Fibroblast of lung (primary cell): ENCODE measurements around the gene RAPGEF6. TPM values are rescaled to one million over a fixed set of nuclear protein-coding genes. Genes with fewer than 3 reads are reported as not detected.

Experiments used
- DNase-seq, 2 donors: peaks; one replicate each; pipeline versions ENCODE4 v3.0.0 to v3.0.0-alpha.2; 2010; ENCODE audit warnings: low read depth in 2 of 2
- H2AFZ ChIP-seq: 2 replicates; pipeline ENCODE4 v1.5.1; 2012; ENCODE audit warnings: low read length, control low read depth, inconsistent platforms
- H3K27ac ChIP-seq: 2 replicates; pipeline ENCODE4 v1.5.1; 2011; ENCODE audit warnings: low read length, control low read depth; ENCODE audit not compliant: insufficient read depth
- H3K27me3 ChIP-seq: 2 replicates; pipeline ENCODE4 v1.5.1; 2011; ENCODE audit warnings: mild to moderate bottlenecking, low read length; ENCODE audit not compliant: control insufficient read depth, insufficient read depth
- H3K36me3 ChIP-seq: 2 replicates; pipeline ENCODE4 v1.5.1; 2011; ENCODE audit warnings: low read length; ENCODE audit not compliant: control insufficient read depth, insufficient read depth
- H3K4me1 ChIP-seq: 2 replicates; pipeline ENCODE4 v1.5.1; 2011; ENCODE audit warnings: low read length; ENCODE audit not compliant: control insufficient read depth, insufficient read depth; ENCODE audit errors: extremely low read depth
- H3K4me2 ChIP-seq: 2 replicates; pipeline ENCODE4 v1.5.1; 2011; ENCODE audit warnings: low read length, control low read depth; ENCODE audit not compliant: insufficient read depth; ENCODE audit errors: extremely low read depth
- H3K4me3 ChIP-seq, 4 experiments: fragments of 200-600 bp in 1 of 4; sonication (generic) in 1 of 4; replicated peaks in 1 of 4; 2 replicates each; pipeline ENCODE4 v1.5.1; 2011 to 2016; ENCODE audit warnings: low read length in 4 of 4, low read depth in 3 of 4, mild to moderate bottlenecking in 3 of 4, control low read depth in 2 of 4, inconsistent platforms in 1 of 4, mixed read lengths in 1 of 4; ENCODE audit not compliant: insufficient read depth in 1 of 4; ENCODE audit errors: control extremely low read depth in 1 of 4
- H3K79me2 ChIP-seq: 2 replicates; pipeline ENCODE4 v1.5.1; 2012; ENCODE audit warnings: mild to moderate bottlenecking, low read length, inconsistent platforms; ENCODE audit not compliant: control insufficient read depth, insufficient read depth
- H3K9ac ChIP-seq: 2 replicates; pipeline ENCODE4 v1.5.1; 2011; ENCODE audit warnings: mild to moderate bottlenecking, low read length, control low read depth; ENCODE audit not compliant: insufficient read depth
- H3K9me3 ChIP-seq: 2 replicates; pipeline ENCODE4 v1.5.1; 2012; ENCODE audit warnings: low read depth, low read length; ENCODE audit not compliant: control insufficient read depth, insufficient read depth
- H4K20me1 ChIP-seq: 2 replicates; pipeline ENCODE4 v1.5.1; 2011; ENCODE audit warnings: low read length; ENCODE audit not compliant: control insufficient read depth, insufficient read depth; ENCODE audit errors: extremely low read depth
- CTCF ChIP-seq, 2 donors: IDR thresholded peaks in 1 of 2; conservative IDR thresholded peaks in 1 of 2; 1 replicate in 1 of 2; 2 replicates in 1 of 2; pipeline ENCODE4 v1.5.1; 2011 to 2012; ENCODE audit warnings: low read length in 2 of 2, control low read depth in 1 of 2, inconsistent platforms in 1 of 2, low read depth in 1 of 2, mild to moderate bottlenecking in 1 of 2
- EZH2 ChIP-seq: IDR thresholded peaks from 2 replicates; pipeline ENCODE4 v1.5.1; 2012; ENCODE audit warnings: low read length, control low read depth, mild to moderate bottlenecking; ENCODE audit errors: missing control alignments
- polyA plus RNA-seq, 2 donors: library from polyadenylated mRNA; depleted of rRNA in 1 of 2; stranded (reverse) in 1 of 2; unstranded in 1 of 2; fragments of >200 nt; gene quantifications; 2 replicates each; pipeline ENCODE4 v1.2.1, GENCODE V29; 2011 to 2012; ENCODE audit warnings: missing spikeins in 1 of 2
- total RNA-seq: library from RNA; depleted of rRNA; stranded (reverse); fragments of >200 nt; gene quantifications from 2 replicates; pipeline ENCODE4 v1.2.1, GENCODE V29; 2014

The RAPGEF6 gene
- total and polyA plus RNA-seq, 2 donors (not counting 1 experiment from before 2014, with no cell fraction given) = 10.2 to 35.7 TPM

- peaks cover under 1% of the 10 kb centered on the region for H3K79me2 ChIP-seq
- H3K36me3 ChIP-seq = no peaks in the 10 kb centered on the region
- H3K4me2 ChIP-seq = no peak overlapping the region
- TF ChIP-seq EZH2 (no peak), CTCF (conservative IDR thresholded peaks at IDR 0.05 in 1 of 2, IDR thresholded peaks at IDR 0.05 in 1 of 2; ENCODE audit: low read depth in 1 of 2, low read length in 2 of 2) (no peak)
- no peaks in the 10 kb centered on the region for H3K27me3 ChIP-seq
- H3K9me3 ChIP-seq = no peaks in the 10 kb centered on the region
- H3K4me3 ChIP-seq = no peak overlapping the region
- no peak overlapping the region for H3K9ac ChIP-seq
- no peaks in the 10 kb centered on the region for H4K20me1 ChIP-seq
- DNase-seq = no peak
- H3K4me1 ChIP-seq = no peaks in the 10 kb centered on the region
- H2AFZ ChIP-seq = no peak overlapping the region
- H3K27ac ChIP-seq = no peak overlapping the region
Measured at GRCh38 chr5:131575660-131576227, 59.3 kb downstream of the RAPGEF6 start.

DNA sequence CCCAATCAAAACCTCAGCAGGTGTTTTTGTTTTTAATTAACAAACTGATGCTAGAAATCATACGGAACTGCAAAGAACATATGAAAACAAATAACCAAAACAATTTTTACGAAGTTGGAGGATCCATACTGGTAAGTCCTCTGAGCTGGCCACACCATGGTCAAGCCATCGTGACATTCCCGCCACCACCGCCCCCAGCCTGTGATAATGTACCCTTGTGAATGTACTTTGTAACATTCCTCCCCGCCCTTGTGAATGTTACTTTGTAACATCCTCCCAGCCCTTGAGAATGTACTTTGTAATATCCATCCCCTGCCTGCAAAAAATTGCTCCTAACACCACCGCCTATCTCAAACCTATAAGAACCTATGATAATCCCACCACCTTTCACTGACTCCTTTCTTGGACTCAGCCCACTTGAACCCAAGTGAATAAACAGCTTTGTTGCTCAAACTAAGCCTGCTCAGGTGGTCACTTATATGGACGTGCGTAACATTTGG is 63.3 kb downstream of the RAPGEF6 start:
- no peaks in the 10 kb centered on the region for H3K36me3 ChIP-seq
- no peak for TF ChIP-seq EZH2
- TF ChIP-seq CTCF (conservative IDR thresholded peaks at IDR 0.05 in 1 of 2, IDR thresholded peaks at IDR 0.05 in 1 of 2; ENCODE audit: low read depth in 1 of 2, low read length in 2 of 2) = no peak
- no peak overlapping the region for H3K4me3 ChIP-seq
- H4K20me1 ChIP-seq = no peaks in the 10 kb centered on the region
- no peak overlapping the region for H3K4me2 ChIP-seq
- no peaks in the 10 kb centered on the region for H3K79me2 ChIP-seq
- H3K9me3 ChIP-seq = no peaks in the 10 kb centered on the region
- no peak overlapping the region for H2AFZ ChIP-seq
- no peak overlapping the region for H3K27ac ChIP-seq
- no peak for DNase-seq
- no peaks in the 10 kb centered on the region for H3K27me3 ChIP-seq
- H3K9ac ChIP-seq = no peak overlapping the region
- H3K4me1 ChIP-seq = no peaks in the 10 kb centered on the region

- H3K9ac ChIP-seq = no peak overlapping the region
- no peaks in the 10 kb centered on the region for H4K20me1 ChIP-seq
- H3K79me2 ChIP-seq = no peaks in the 10 kb centered on the region
- DNase-seq = no peak
- no peak overlapping the region for H3K4me3 ChIP-seq
- TF ChIP-seq CTCF (conservative IDR thresholded peaks at IDR 0.05 in 1 of 2, IDR thresholded peaks at IDR 0.05 in 1 of 2; ENCODE audit: low read depth in 1 of 2, low read length in 2 of 2) = no peak
- TF ChIP-seq EZH2 = no peak
- no peak overlapping the region for H2AFZ ChIP-seq
- no peak overlapping the region for H3K27ac ChIP-seq
- H3K4me1 ChIP-seq = no peaks in the 10 kb centered on the region
- no peaks in the 10 kb centered on the region for H3K36me3 ChIP-seq
- no peaks in the 10 kb centered on the region for H3K27me3 ChIP-seq
- no peak overlapping the region for H3K4me2 ChIP-seq
- no peaks in the 10 kb centered on the region for H3K9me3 ChIP-seq
Measured at GRCh38 chr5:131570757-131571156, 64.3 kb downstream of the RAPGEF6 start.
